ENCODE data around the gene DAZAP1.
"Not testable (repeated sequence)": the region's sequence is repeated elsewhere in the genome, so short reads cannot be mapped to it uniquely, and the experiment has no call there.

DAZAP1 gene

DNA sequence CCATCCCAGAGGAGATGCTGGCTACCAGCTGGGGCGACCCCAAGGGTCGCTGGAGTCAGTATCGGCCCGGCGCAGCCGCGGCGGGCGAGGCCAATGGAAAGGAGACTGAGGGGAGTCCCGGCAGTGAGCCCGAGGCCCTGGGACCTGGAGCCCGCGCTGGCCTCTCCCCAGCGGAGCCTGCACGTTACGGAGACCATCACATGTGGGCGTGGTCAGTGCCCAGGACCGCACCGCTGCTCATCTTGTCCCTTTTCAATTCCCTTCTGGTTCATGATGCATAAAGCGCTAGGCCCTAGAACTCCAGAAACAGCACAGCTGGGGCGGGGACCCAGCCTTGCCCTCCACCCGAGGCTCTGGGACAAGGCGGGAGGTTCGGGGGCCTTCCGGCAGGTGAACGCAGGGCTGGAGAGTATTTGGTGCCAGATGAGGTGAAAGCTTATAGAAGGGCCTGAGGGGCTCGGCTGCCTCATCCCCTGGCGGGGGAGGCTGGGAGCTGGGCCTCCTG, 63.7 kb downstream of the DAZAP1 start:
- no peak for DNase-seq (ENCODE audit: low read depth, low spot score)

DNA sequence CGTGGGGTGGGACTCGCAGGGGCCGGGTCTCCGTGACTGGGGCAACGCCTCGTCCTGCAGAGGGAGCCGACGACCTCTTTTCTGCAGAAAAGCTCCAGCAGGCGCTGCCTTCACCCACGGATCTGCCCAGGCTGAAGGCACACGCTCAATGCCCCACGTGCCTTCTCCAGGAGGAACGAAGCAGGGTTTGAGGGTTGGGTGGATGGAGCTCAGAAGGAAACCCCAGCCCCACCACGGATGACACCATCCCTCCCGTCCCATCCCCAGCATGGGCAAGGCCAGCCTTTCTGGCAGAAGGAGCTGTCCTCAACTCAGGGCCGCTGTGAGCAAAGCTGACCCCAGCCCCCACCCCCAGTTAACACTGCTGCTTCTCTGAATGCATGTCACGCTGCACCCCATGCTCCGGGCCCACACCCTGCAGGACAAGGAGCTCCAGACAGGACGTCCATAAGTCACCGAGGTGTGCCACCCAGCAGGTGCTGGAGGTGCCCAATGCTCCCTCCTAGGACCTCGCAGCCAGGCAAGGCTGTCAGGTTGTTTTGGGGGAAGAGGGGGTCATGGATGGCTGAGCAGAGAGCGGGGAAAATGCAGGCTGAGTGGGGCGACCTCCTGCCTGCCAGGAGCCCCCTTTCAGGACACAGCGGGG, 64.3 kb downstream of the DAZAP1 start:
- no peak for DNase-seq (ENCODE audit: low read depth, low spot score)

DNA sequence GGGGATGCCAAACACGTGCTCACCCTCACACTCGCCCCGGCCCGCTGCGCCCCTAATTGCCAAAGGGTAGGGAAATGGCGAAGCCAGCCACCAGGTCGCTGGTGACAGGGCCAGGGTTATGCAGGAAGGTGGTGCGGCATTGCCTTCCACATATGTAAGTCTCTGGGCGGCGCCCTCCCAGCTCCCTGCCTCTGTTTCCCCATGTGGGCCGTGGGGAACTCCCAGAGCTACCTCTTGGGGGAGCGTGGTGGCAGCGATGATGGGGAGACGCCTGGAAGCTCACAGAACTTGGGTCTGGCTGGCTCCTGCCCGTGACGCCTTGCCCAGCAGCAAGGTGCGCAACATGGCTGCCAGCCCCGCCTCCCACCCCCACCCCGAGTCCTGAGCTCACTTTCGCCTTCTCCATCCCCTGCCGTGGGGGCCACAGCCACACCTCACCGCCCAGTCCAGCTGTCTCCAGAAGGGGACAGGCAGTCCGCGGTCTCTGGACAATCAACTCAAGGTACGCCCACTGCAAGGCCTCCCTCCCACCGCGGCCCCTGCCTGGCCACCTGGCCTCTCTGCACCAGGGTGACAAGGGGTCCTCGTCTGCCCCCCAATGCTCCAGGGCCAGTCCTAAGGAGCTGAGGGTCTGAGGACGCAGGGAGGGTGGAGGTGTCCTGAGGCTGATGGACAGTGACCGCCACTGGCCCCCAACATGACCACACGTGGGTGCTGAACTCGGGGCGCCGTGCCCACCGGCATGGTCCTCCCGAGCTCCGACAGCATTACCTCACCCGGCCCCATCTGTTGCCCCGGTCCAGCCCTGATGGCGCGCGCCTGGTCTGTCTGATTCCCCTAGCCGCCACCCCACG, 65.1 kb downstream of the DAZAP1 start:
- no peak for DNase-seq (ENCODE audit: low read depth, low spot score)

DNA sequence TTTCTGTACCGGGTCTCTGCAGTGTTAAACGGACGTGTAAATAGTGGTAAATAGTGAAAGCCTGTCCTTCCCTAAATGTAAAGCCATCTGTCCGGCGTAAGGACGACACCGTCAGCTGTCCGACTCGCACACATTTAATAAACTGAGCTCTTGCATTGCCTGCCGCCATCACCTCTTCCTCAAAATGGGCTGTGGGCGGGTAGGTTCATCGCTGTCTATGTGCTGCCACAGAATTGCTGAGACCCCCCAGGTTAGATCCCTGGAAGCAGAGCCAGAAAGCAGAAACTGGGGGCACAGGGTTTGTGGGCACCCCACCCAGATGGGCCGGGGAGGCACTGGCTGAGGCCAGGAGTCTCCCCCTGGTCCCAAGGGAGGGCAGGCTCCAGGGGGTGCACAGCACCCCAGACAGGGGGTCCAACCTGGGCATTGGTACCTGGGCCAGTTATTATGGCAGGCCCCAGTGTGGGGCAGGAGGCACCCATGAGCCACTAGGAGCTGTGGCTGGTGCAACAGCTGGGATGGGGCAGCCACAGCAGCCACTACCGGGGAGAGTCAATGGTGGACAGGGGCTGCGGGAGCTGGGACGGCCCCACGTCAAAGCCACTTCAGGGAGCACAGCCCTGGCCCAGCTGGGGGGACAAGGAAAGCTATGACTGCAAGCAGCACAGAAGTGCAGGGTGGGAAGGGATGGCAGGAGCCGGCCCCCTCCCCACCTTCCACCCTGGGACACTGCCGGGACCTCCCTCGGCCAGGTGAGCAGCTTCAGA, 65.9 kb downstream of the DAZAP1 start:
- no peak for DNase-seq (ENCODE audit: low read depth, low spot score)

DNA sequence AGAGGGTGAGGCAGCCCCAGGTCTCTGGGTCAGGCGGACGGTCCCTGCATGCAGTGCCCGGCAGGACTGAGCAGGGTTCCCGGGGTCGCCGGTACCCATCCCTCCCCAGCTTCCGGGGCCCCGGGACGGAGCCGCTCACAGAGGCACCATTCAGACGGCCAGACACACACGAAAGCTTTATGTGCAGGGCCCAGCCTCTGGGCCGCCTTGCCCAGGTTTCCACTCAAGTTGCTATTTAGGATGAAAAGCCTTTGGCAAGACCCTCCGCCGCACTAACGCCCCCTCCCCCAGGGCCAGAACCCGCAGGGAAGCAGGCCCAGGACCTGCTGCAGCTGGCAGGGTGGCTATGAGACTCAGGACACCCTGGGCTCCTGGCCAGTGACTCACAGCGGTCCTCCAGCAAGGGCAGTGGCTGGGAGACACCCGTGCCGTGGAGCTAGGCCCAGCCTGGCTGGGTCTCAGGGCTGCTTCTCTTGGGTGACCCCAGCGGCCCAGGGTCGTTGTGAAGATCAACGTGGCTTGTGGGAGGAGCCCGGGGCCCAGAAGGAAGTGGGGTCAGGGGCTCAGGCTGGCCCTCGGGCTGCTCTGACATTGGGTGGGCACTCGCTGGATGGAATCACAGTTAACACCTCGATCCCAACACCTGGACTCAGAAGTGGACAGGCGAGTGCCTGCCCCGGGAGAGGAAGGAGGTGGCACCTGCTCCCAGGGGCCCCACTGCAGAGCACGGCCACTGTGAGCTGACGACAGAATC, 66.8 kb downstream of the DAZAP1 start:
- DNase-seq (ENCODE audit: low read depth, low spot score) = no peak

DNA sequence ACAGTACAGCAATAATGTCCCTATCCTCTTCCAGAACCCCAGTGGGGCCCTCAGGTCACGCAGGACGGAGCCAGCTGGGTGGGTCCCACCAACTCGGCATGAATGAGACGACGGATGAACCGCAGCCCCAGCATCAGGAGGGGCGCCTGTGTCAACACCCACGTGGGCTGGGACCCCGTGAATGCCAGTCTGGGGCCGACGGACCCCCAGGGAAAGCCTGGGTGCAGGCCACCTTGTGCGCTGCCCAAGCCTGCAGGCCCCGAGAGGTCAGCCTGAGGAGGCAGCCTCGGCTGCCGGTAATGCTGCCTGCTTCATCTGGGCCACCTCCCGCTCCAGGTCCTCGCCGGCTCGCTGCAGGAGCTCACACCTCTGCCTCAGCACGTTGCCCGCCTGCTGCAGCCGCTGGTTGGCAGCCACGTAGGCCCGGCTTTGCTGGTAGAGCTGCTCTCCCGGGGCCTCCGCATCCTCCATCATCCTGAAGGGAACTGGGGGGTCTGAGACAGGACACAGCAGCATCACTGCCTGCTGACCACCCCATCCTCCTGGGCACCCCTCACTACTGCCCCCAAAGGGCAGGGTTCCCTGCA, 67.5 kb downstream of the DAZAP1 start:
- DNase-seq (ENCODE audit: low read depth, low spot score) = no peak

DNA sequence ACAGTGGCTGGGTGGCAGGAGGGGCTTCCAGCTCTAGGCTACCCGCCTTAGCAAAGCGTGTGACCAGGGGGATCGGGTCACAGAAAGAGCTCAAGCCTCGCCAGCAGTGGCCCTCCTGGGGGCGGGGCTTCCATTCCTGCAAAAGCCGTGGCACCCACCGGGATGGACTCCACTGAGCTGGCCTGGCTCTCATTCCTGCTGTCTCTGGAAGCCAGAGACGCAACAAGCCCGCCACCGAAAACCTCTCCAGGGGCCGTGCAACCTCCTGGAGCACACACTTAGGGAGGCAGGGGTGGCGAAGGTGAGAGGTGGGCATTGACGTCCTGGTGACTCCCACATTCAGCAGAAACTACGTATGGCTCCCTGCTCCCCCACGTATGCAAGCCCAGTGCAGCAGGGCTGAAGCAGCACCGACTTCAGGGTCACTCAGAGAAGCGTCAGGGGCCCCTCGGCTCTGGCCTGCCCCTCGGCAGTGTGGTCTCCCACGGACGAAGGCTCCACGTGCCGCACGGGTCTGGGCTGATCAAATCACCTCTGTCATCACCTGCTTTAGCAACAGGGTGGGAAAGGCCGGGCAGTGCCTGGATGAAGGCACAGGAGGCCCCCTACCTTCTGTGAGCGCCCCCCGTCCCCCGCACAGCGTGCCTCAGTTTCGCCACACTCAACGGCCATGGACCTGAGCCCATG, 68.5 kb downstream of the DAZAP1 start:
- no peak for DNase-seq (ENCODE audit: low read depth, low spot score)

DNA sequence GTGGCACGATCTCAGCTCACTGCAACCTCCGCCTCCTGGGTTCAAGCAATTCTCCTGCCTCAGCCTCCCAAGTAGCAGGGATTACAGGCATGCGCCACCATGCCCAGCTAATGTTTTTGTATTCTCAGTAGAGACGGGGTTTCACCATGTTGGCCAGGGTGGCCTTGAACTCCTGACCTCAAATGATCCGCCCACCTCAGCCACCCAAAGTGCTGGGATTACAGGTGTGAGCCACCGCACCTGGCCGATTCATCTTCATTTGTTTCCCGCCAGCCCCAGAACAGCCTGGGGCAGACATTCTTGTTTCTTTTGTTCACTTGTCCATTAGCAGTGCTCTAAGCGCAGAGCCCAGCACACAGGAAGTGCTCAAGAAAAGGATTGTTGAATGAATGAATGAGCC, 69.7 kb downstream of the DAZAP1 start:
- not testable (repeated sequence) for DNase-seq (ENCODE audit: low read depth, low spot score)

DNA sequence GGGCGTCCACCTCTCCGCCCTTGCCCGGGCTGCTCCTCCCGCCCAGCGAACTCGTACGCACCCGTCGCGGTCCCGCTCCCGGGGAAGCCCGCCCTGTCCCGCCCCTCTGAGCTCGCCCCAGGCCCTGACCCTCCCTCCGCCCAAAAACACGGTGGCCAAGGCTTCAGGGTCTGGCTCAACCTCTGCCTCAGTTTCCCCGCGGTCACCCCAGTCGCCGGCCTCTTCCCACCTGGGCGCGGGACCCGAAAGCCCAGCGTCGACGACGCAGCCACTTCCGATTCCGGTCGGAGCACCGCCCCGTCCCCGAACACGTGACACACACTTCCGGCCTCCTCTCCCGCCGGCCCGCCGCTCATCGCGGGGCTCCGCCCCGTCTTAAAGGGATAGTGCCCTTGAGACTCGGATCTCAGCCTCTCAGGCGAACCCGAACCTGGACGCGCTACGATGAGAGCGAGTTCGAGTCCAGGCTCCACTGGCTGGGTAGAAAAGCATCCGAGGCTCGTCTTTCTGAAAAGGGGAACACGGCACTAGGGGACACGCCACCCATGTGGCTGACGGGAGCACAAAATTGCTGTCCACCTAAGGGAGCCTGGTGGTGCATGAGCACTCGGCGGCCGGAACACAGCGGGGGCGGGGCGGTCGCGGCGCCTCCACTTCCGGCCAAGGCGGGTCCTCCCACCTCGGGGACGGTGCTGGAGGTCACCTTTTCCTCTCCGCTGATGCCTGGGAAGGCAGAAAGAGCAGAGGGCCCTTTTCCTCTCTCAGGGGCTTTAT, 71.7 kb downstream of the DAZAP1 start, which contains the start of gene C19orf25:
Gene C19orf25, minus strand, starts transcription at position 282 of the 774 bp plus-strand sequence. CDS start 312 bp downstream, outside the sequence.
- peak; percentile 70 for DNase-seq (ENCODE audit: low read depth, low spot score)

DNA sequence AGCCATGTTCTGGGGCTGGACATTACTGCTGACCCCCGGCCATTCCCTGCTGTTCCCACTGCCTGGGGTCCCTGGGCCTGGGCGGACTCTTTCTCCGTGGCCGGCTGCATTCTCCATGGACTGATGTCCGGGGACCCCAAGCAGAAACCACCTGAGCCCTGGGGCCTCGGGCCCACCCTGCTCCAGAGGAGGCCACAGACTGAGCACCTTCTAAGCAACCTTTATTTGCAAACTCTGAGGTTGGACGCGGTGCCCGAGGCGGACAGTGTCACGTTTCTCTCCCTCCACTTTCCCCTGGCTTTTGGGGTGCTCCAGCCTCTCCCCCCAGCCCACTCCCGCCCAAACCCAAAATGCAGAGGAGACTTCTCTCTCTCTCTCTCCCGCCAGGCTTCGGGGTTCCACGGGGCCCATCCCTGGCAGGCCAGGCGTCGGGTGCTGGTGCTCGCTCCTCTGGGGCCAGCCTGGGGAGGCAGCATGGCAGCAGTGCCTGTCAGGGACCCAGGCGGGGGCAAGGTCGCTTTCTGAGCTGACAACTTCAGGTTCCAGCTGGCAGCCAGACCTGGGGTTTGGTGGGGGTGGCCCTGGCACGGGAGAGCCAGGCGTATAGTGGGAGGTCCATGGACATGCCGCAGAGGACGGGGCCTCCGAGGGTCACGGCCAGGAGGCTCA, 74.0 kb downstream of the DAZAP1 start:
- no peak for DNase-seq (ENCODE audit: low read depth, low spot score)

DNA sequence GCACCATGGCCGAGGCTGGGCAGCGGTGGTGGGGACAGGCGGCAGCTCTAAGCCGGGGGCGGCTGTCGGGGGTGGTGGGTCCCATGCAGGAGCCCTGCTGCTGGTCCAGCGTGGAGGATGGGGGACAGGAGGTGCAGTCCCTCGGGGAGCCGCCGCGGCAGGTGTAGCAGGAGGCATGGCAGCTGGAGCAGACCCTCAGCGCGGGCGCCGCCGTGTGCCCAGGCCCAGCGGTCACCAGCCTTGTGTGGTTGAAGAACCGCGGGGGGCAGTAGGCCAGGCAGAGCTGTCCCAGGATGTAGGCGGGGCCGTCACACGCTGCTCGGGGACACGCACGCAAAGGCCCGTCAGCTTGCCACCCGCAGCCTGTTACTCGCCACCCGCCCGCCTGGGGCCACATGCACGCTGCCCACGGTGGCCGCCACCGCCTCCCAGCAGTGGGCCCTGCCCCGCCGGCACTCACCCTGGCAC, 74.5 kb downstream of the DAZAP1 start:
- no peak for DNase-seq (ENCODE audit: low read depth, low spot score)

DNA sequence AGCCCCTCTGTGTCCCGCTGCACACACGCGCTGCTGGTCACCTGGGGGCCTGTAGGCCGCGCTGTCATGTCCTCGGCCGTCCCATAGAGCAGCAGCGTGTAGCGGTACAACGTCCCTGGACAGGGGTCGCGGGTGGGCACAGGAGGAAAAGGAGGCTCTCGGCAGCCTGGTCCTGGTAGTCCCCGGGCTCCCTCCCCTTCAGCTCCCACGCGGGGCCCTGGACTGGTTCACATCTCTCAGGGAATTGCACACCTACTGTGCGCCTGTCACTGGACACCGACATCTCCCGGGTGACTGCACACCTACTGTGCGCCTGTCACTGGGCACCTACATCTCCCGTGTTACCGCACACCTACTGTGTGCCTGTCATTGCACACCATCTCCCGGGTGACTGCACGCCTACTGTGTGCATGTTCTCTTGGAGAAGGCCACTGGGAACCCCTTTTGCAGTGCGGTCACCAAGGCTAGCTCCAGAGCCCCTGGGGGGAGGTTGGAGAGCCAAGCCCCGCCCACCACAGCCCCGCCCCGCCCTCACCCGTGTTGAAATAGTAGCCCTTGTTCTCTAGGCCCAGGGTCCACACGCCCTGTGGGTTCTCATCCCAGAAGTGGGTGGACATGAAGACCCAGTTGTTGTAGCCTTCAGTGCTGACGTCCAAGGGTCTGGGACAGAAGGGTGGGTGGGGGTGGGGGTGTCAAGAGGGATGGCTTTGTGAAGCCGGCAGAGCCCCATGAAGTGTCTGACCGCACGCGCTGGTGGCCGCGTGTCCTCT, 75.2 kb downstream of the DAZAP1 start:
- no peak for DNase-seq (ENCODE audit: low read depth, low spot score)

DNA sequence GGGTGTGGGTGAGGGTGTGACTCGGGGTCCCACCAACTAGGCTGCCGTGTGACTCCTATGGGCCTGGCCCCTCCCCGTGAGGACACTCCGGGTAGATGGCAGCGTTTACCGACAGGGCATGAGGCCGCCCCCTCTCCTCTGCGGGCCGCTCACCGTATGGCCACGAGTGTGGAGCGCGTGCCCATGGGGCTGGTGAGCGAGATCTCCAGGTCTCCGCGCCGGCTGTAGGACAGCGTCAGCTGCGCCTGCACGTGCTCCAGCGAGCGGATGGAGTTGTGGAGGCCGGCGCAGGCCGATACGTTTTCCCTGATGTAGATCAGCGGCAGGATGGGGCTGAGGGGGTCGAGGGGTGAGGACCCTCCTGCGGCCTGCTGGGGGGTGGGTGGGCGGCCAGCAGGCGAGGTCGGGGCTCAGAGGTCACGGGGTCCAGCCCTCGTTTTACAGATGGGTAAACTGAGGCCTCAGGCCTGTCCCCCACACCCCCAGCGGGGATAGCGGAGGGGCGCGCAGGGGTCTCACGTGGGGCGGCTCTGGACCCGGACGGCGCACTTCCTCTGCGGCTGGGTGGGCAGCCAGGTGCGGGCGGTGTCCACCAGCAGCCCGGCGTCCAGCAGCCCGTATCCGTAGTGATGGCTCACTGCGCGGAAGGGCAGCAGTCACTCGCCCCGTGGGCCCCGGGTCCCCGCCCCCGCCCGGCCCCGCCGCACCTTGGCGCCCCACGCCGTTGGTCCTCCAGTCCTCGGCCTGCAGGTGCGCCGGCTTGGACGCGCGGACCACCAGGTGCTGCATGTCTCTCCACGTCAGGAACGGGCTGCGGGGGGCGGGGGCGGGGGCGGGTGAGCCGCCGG, 76.0 kb downstream of the DAZAP1 start:
- no peak for DNase-seq (ENCODE audit: low read depth, low spot score)

DNA sequence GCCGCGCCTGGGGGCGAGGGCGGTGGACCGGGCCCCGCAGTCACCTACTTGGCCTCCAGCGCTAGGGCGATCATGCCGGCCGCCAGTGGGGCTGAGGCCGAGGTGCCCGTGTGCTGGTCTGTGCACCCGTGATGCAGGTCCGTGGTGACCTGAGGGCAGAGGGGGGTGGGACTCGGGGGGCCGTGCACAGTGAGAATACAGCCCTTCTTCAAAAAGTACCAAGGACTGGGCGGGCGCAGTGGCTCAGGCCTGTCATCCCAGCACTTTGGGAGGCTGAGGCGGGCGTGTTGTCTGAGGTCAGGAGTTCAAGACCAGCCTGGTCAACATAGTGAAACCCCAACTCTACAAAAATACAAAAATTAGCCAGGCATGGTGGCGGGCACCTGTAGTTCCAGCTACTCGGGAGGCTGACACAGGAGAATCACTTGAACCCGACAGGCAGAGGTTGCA, 76.6 kb downstream of the DAZAP1 start:
- DNase-seq (ENCODE audit: low read depth, low spot score) = no peak

All from brain pericyte (primary cell).